DMS114 treated with DMSO at 0.1 percent for 48 hours (cell line): Measurements from ENCODE around the gene GDF9.

ENCODE experiments used
- DNase-seq: peaks from one replicate; lab custom pipeline; 2025; ENCODE audit not compliant: unreplicated experiment; lab: John Stamatoyannopoulos, UW

Gene GDF9

GRCh38 chr5:132838516-132839282, 27.6 kb downstream of the GDF9 start:
- DNase-seq: no peak

DNA sequence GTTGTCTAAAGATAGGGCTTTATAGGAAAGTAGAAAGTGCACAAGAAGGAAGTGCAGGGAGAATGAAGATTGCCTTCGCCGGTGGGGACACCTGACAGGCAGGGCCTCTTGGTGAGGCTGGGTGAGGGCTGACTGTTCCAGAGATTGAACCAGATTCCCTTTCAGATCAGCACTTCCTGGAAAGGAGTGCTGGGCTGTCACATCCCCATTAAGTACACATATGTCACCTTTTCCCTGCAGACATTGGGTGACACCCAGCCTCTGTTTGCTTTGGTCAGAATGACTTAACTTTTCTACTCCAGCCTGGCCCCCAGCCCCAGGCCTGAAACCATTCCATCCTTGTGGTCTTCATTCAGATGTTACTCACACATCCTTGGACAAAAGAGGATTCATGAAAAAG, 28.4 kb downstream of the GDF9 start:
- no peak for DNase-seq

DNA sequence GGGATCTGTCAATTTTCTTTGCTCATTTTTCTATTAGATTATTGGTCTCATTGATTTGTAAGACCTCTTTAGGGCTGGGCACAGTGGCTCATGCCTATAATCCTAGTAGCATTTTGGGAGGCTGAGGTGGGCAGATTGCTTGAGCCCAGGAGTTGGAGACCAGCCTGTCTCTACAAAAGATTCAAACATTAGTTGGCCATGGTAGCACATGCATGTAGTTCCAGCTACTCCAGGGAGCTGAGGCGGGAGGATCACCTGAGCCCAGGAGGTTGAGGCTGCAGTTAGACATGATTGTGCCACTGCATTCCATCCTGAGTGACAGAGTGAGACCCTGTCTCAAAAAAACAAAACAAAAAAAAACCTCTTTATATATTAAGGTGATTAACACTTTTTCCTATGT, 29.4 kb downstream of the GDF9 start:
- no peak for DNase-seq

GRCh38 chr5:132834057-132834456, 32.2 kb downstream of the GDF9 start:
- no peak for DNase-seq

- DNase-seq: no peak
Observed at GRCh38 chr5:132832612-132833011, 33.7 kb downstream of the GDF9 start.

DNA sequence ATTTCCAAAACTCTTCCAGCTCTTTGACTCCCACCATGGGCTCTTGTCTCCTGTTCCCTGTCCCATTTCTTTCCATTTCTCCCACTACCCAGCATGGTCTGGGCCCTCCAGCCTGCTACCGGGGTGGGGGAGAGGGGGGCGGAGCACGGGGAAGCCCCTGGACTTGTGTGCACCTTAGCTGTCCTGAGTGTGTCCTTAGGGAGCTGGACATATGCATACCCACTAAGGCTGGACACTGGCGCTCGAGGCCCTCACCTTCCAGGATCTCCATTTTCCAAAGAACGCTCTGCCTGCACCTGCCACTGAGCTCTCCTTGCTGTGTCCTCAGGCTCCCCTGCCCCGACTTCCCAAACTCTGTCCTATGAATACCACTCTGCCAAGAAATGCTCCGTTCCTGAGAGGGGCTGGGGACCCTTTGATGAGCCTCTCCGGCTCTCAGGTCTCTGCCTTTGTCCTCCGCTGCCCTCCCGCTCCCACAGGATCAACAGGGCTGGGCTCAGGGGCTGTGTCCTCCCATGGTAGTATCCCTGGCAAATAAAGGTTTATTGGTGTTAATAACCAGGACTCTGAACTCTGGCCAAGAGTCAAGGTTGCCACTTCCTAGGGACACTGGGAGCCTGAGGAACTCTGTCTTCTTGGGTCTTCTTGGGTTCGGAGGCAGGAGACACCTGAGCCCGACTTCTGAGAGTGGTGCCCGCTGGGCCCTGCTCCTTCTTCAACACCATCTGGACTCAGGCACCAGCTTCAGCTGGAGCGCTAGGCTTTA, 35.0 kb downstream of the GDF9 start:
- no peak for DNase-seq

DNA sequence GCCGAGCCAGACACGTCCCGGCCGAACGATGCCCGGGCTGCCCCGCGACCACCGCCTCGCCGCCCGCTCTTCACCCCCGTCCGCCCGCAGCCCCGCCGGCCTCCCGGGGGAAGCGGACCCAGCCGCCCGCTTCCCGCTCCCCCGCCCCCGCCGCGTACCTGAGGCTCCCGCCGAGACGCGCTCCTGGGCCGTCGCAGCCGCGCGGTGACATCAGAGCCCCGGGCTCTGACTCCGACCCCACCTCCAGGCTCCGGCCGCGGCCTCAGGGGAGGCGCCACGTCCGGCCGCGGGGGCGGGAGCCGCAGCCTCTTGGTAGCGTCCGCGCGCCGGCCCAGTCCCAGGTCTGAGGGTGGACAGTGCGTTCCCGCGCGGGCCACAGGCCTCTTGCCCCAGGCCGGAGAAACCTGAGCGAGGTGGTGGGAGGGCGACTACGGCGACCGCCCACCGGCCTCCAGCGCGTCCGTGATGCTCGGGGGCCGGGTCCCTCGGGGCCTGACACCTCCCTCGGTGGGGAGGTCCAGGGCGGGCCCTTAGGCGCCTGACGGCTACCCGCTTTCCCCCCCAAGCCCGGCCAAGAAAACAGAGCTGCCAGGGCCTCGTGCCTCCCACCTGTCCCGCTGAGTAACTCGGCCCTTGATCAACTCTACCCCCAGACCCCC, 35.7 kb downstream of the GDF9 start, which contains the start of gene SHROOM1:
TSS of gene SHROOM1 (minus strand) at position 212 of the 659 bp plus-strand sequence. CDS start 4,507 bp downstream, outside the sequence.
- DNase-seq: no peak

- peak; percentile 43 for DNase-seq
Observed at GRCh38 chr5:132829742-132830435, 36.4 kb downstream of the GDF9 start.

DNA sequence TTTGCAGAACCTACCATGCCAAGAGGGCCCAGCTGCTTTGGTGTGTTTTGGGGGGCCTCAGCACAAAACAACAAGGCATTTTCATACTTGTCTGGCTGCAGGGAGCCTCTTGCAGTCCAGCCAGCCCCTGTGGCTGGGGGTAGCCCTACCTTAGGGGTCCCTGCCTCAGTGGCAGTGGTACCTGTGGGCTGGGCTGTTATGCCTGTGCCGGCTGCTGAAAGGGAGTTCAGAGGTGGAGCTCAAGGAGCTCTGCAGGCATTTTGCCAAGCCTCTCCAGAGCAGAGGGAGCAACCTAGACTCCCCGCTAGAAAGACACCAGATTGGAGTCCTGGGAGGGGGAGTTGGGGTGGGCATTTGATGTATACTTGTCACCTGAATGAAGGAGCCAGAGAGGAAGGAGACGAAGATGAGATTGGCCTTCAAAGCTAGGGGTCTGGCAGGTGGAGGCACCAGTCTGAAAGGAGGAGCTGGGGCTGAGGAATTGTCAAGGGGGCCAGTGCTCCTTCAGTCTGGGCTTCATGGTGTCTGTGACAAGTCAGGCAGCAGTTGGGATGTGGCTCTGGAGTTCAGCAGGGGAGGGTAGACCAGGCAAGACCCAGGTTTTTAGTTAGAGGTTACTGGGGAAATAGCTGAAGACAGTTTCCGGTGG, 37.3 kb downstream of the GDF9 start:
- DNase-seq: no peak

DNA sequence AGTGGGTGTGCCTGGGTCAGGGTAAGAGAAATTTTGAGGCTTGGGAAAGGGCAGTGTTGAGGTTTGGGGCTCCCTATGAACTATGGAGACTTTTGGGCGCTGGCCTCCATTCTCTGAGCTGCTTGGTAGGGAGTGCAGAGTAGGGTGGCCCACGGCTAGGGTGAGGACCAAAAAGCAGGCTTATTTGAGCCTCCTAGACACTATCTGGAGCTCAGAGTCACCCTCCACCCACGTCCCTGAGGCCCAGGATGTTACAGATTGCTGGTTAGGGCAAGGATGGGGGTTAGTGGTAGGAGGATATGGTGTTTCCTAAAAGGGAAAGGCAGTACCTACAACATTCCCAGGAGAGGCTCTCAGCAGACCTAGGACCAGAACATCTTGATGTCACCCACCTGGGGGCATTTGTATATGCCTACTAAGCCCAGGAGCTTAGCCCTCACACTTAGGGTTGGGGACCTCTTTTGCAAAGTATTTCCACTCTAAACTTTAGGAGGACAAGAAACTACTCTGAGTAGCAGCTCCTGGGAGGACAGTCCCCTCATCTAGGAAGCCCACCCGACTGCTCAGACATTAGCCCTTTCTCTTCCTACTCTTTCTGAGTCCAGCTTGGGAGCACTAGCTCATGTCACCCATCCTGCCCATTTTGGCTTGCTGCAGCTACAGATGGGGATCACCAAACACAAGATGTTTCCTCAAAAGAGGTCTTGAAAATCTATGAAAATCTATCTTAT, 38.2 kb downstream of the GDF9 start:
- DNase-seq: no peak

- no peak for DNase-seq
Observed at GRCh38 chr5:132826424-132827082, 39.7 kb downstream of the GDF9 start.

GRCh38 chr5:132825834-132826391, 40.4 kb downstream of the GDF9 start:
- DNase-seq: no peak

DNA sequence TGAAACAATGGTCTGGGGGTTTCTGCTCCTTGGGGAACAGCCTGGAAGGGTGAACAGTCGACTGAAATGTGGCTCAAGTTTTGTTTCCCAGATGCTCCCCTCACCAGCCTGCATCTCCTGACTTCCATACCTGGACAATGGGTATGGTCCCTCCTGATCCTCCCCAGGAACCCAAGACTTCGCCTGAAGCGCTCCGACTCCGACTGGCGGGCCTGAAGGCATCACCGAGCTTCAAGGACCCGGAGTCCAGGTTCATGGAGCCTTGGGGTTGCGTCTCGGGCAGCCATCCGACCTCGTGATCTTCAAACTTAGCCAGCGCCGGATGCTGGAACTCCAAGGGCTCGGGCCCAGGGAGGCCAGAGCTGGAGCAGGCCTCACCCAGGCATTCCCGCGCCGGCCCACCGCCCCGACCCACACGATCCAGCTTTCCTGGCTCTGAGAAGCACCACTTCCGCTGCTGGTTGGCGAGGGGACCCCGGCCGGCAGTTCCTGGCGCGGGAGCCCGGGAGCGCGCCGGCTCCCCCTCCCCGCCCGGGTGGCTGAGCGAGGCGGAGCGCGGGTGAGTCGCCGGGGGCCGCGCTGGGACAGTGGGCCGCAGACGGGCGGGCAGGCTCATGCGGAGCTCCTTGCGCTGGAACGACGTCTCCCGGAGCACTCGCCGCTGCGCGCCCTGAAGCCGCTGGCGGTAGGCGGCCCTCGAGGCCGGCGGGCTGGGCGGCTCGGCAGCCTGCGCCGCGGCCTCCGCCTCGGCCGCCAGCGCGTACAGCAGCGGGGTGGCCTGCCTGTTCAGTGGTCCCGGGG, 41.0 kb downstream of the GDF9 start:
- DNase-seq: no peak

DNA sequence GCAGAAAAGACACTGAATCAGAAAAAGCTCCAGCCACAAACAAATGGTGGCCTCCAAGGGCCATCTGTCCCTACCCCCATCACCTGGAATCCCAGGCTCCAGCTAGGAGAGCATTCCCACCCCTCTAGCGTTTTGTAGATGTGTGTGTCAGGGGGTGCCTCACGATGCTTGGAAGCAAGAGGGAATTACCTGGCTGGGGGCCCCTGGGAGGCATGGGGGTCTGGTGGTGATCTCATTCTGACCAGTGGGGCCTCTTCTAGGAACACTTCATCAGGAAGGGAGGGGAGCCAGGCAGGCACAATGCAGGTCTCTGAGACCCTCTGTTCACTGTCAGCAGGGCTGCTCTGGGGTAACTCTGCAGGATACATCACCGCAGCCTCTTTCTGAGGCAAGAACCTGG, 41.8 kb downstream of the GDF9 start:
- DNase-seq: no peak

- DNase-seq: no peak
Observed at GRCh38 chr5:132823481-132824050, 42.7 kb downstream of the GDF9 start.

DNA sequence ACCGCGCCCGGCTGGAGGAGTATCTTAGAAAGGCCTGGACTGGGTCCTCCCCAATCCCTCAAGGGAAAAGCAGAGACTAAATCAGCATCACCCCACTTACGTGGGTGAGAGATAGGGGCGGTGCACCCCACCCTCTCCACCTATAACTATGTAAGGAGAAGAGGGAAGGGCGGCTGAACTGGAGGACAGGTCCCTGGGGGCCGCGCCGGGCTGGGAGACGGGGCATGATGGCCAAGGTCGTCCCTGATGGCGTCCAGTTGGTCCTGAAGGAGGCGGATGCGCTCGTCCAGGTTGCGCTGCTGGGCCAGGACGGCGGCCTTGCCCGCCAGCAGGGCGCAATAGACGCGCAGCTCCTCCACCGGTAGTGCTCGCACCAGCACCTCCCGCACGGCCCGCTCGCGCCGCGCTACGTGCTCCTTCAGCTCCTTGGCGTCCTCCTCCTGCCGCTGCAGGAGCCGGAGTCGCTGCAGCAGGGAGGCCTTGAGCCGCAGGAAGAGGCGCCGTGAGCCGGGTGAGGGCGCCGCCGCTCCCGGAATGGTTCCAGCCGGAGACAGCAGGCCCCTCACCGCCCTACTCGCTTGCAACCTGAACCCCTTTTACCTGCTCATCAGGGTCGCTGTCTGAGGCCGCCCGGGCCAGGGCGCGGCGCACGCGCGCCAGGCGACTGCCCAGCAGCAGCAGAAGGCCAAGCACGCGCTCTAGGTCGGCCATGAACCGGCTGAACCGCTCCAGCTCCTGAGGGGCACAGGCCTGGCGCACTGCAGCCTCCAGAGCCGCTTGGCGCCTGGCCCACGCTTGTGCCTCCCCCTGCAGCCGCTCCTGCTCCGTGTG, 43.4 kb downstream of the GDF9 start:
- no peak for DNase-seq

GRCh38 chr5:132821791-132822190, 44.5 kb downstream of the GDF9 start:
- DNase-seq: no peak
